ENCODE data around the gene TCF12.

Gene TCF12

GRCh38 chr15:57319226-57319918 lies 400.9 kb downstream of the TCF12 start:
- no peaks in the 10 kb centered on the region for H3K36me3 ChIP-seq (ENCODE audit: insufficient read depth, low read length)
- no peak overlapping the region for H3K9ac ChIP-seq (ENCODE audit: low read depth, low read length, poor library complexity, severe bottlenecking)
- TF ChIP-seq CTCF (conservative IDR thresholded peaks at IDR 0.05; ENCODE audit: low read length) (no peak), EZH2phosphoT487 (IDR thresholded peaks at IDR 0.05; ENCODE audit: borderline replicate concordance) (no peak)
- no peak overlapping the region for H3K4me2 ChIP-seq (ENCODE audit: low read depth, low read length, poor library complexity, severe bottlenecking)
- no peaks in the 10 kb centered on the region for H3K79me2 ChIP-seq (ENCODE audit: insufficient read depth, low read length)
- no peaks in the 10 kb centered on the region for H3K9me3 ChIP-seq (ENCODE audit: insufficient read depth, low read depth, low read length)
- H3K27me3 ChIP-seq (ENCODE audit: insufficient read depth, low read length, poor library complexity, severe bottlenecking) = no peaks in the 10 kb centered on the region
- H3K4me3 ChIP-seq (ENCODE audit: low read length, poor library complexity, severe bottlenecking) = no peak overlapping the region
- no peaks in the 10 kb centered on the region for H3K9me2 ChIP-seq (replicated peaks; ENCODE audit: low read depth, low read length)
- peaks cover 6% of the 10 kb centered on the region; the same call in 1 of the 2 replicates for H3F3A ChIP-seq (ENCODE audit: low read depth)
- H2AFZ ChIP-seq (ENCODE audit: low read length) = no peak overlapping the region
- H3K4me1 ChIP-seq (ENCODE audit: insufficient read depth, low read length, poor library complexity, severe bottlenecking) = peaks cover 38% of the 10 kb centered on the region
- no peaks in the 10 kb centered on the region for H4K20me1 ChIP-seq (ENCODE audit: insufficient read depth, low read length, poor library complexity, severe bottlenecking)

GRCh38 chr15:57319919-57320560 lies 401.6 kb downstream of the TCF12 start:
- H2AFZ ChIP-seq (ENCODE audit: low read length) = no peak overlapping the region
- TF ChIP-seq EZH2phosphoT487 (IDR thresholded peaks at IDR 0.05; ENCODE audit: borderline replicate concordance) (no peak), CTCF (conservative IDR thresholded peaks at IDR 0.05; ENCODE audit: low read length) (no peak)
- no peak overlapping the region for H3K4me3 ChIP-seq (ENCODE audit: low read length, poor library complexity, severe bottlenecking)

GRCh38 chr15:57320631-57321220 lies 402.3 kb downstream of the TCF12 start:
- no peaks in the 10 kb centered on the region for H3K9me2 ChIP-seq (replicated peaks; ENCODE audit: low read depth, low read length)
- H3K27me3 ChIP-seq (ENCODE audit: insufficient read depth, low read length, poor library complexity, severe bottlenecking) = no peaks in the 10 kb centered on the region
- H3K9ac ChIP-seq (ENCODE audit: low read depth, low read length, poor library complexity, severe bottlenecking) = peak overlapping the region; percentile 76
- H3K79me2 ChIP-seq (ENCODE audit: insufficient read depth, low read length) = no peaks in the 10 kb centered on the region
- H3F3A ChIP-seq (ENCODE audit: low read depth) = peaks cover 9% of the 10 kb centered on the region
- H3K4me1 ChIP-seq (ENCODE audit: insufficient read depth, low read length, poor library complexity, severe bottlenecking) = peaks cover 46% of the 10 kb centered on the region
- no peaks in the 10 kb centered on the region for H3K36me3 ChIP-seq (ENCODE audit: insufficient read depth, low read length)
- TF ChIP-seq CTCF (conservative IDR thresholded peaks at IDR 0.05; ENCODE audit: low read length) = no peak
- TF ChIP-seq EZH2phosphoT487 (IDR thresholded peaks at IDR 0.05; ENCODE audit: borderline replicate concordance) = no peak
- no peak overlapping the region for H3K4me2 ChIP-seq (ENCODE audit: low read depth, low read length, poor library complexity, severe bottlenecking)
- no peaks in the 10 kb centered on the region for H3K9me3 ChIP-seq (ENCODE audit: insufficient read depth, low read depth, low read length)
- H2AFZ ChIP-seq (ENCODE audit: low read length) = 0 out of 2 replicates have a peak overlapping the region, but pooled peaks have one; percentile 19
- H3K4me3 ChIP-seq (ENCODE audit: low read length, poor library complexity, severe bottlenecking) = no peak overlapping the region
- H4K20me1 ChIP-seq (ENCODE audit: insufficient read depth, low read length, poor library complexity, severe bottlenecking) = no peaks in the 10 kb centered on the region

More at GRCh38 chr15:57319919-57320560, 401.6 kb downstream of the TCF12 start:
- Histone ChIP-seq H3F3A (ENCODE audit: low read depth) (peaks cover 9% of the 10 kb centered on the region), H3K27me3 (ENCODE audit: insufficient read depth, low read length, poor library complexity, severe bottlenecking) (no peaks in the 10 kb centered on the region), H4K20me1 (ENCODE audit: insufficient read depth, low read length, poor library complexity, severe bottlenecking) (no peaks in the 10 kb centered on the region), H3K9me2 (replicated peaks; ENCODE audit: low read depth, low read length) (no peaks in the 10 kb centered on the region), H3K9ac (ENCODE audit: low read depth, low read length, poor library complexity, severe bottlenecking) (no peak overlapping the region), H3K36me3 (ENCODE audit: insufficient read depth, low read length) (no peaks in the 10 kb centered on the region), H3K4me2 (ENCODE audit: low read depth, low read length, poor library complexity, severe bottlenecking) (no peak overlapping the region), H3K9me3 (ENCODE audit: insufficient read depth, low read depth, low read length) (no peaks in the 10 kb centered on the region), H3K79me2 (ENCODE audit: insufficient read depth, low read length) (no peaks in the 10 kb centered on the region), H3K4me1 (ENCODE audit: insufficient read depth, low read length, poor library complexity, severe bottlenecking) (peaks cover 44% of the 10 kb centered on the region)
